ENCODE results near the gene ARHGAP11A. TPM values are rescaled to one million over a fixed set of nuclear protein-coding genes. Genes with fewer than 3 reads are reported as not detected.

ARHGAP11A gene
- polyA plus RNA-seq, 1 donor from 2014 or later = 0.50 TPM

GRCh38 chr15:32637704-32638103 is 22.4 kb downstream of the ARHGAP11A start (continued):
- TF ChIP-seq SMC3 (conservative IDR thresholded peaks at IDR 0.05; ENCODE audit: poor library complexity) = no peak
- TF ChIP-seq RAD21 (conservative IDR thresholded peaks at IDR 0.05) = no peak
- TF ChIP-seq TAF1 (IDR thresholded peaks at IDR 0.05; ENCODE audit: low read depth) = no peak
- TF ChIP-seq POLR2AphosphoS5 (IDR thresholded peaks at IDR 0.05) = no peak

DNA sequence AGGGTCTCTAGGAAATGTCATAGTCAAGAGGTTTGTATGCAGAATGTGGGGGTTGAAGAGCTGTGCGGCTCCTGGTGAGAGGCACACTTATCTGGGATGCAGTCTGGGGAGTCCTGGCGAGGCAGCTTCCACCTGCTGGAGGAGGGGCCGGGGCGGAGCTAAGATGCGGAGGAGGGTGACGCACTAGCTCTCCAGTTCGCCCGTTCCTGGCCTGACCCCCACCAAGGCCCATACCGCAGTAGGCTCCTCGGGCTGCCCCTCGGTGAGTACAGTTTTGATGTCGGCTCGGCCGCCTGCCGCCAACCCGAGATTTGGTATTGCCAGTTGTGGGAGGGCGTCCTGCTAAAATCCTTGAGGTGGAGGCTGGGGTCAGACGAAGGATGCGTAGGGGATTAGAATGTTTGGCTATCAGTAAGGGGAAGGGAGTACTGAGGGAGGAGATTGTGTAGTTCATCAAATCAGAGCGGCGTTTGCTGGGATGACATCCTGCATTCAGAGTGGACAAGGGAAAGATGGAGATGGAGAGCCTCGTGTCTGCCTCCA is 26.3 kb downstream of the ARHGAP11A start, which contains the start of gene SCG5:
Gene SCG5 (plus strand): TSS at position 194 of the 543 bp plus-strand sequence. CDS start 1,883 bp downstream, outside the sequence.
- Histone ChIP-seq H3K27me3 (ENCODE audit: insufficient read depth, low read depth, low read length) (no peaks in the 10 kb centered on the region), H2AFZ (ENCODE audit: low read depth, low read length) (peak within 1 kb of the TSS; percentile 10), H3K9me2 (ENCODE audit: insufficient read depth, low read length) (no peaks in the 10 kb centered on the region), H3K27ac (ENCODE audit: low read length) (peak within 1 kb of the TSS; percentile 65), H3K79me2 (replicated peaks; ENCODE audit: insufficient read depth, low read length) (no peaks in the 10 kb centered on the region), H3F3A (ENCODE audit: insufficient read depth, low read length, poor library complexity, severe bottlenecking) (no peaks in the 10 kb centered on the region), H3K9ac (ENCODE audit: low read length) (peak within 1 kb of the TSS; percentile 60), H3K4me3 (ENCODE audit: low read length) (peak within 1 kb of the TSS; percentile 61), H4K20me1 (ENCODE audit: insufficient read depth) (no peaks in the 10 kb centered on the region), H3K9me3 (ENCODE audit: low read length) (no peaks in the 10 kb centered on the region), H3K4me2 (ENCODE audit: low read length) (no peak within 1 kb of the TSS), H3K36me3 (ENCODE audit: insufficient read depth, low read length) (no peaks in the 10 kb centered on the region)
- peak; percentile 33 for TF ChIP-seq POLR2AphosphoS5 (IDR thresholded peaks at IDR 0.05)
- TF ChIP-seq, protein P1, sequence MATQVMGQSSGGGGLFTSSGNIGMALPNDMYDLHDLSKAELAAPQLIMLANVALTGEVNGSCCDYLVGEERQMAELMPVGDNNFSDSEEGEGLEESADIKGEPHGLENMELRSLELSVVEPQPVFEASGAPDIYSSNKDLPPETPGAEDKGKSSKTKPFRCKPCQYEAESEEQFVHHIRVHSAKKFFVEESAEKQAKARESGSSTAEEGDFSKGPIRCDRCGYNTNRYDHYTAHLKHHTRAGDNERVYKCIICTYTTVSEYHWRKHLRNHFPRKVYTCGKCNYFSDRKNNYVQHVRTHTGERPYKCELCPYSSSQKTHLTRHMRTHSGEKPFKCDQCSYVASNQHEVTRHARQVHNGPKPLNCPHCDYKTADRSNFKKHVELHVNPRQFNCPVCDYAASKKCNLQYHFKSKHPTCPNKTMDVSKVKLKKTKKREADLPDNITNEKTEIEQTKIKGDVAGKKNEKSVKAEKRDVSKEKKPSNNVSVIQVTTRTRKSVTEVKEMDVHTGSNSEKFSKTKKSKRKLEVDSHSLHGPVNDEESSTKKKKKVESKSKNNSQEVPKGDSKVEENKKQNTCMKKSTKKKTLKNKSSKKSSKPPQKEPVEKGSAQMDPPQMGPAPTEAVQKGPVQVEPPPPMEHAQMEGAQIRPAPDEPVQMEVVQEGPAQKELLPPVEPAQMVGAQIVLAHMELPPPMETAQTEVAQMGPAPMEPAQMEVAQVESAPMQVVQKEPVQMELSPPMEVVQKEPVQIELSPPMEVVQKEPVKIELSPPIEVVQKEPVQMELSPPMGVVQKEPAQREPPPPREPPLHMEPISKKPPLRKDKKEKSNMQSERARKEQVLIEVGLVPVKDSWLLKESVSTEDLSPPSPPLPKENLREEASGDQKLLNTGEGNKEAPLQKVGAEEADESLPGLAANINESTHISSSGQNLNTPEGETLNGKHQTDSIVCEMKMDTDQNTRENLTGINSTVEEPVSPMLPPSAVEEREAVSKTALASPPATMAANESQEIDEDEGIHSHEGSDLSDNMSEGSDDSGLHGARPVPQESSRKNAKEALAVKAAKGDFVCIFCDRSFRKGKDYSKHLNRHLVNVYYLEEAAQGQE (IDR thresholded peaks at IDR 0.05; ENCODE audit: borderline replicate concordance) = no peak

DNA sequence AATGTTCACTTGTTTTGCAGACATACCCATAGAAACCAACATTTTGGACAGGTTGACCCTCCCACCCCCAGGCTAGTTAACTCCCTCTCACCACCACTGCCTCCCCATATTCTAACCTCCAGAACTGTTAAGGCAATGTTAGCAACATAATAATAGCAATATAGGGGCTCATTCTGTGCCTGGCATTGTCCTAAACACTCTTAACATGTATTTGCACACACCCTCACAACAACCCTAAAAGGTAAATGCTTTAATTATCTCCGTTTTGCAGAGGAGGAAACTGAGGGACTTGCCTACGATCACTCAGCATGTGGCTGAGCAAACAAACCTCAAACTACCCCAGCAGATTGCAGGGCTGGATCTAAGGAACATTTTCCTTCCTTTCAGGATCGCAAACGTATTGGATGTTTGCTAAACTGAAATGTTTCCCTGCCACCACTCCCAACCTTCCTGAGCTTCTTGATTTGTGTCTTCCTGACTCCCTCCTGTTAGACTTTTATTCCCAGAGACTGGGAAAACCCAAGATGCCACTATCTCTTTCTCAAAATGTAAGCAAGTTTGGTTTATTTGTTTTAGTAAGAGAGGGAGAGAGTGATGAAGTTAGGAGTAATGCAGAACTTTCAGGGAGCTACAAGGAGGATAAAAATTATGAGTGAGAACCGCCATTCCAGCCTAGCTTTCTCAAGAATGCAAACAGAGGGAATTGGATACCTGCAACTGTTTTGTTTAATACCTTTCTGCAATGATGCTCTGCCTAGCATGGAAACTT is 27.5 kb downstream of the ARHGAP11A start:
- no peak overlapping the region for H3K27ac ChIP-seq (ENCODE audit: low read length)
- H2AFZ ChIP-seq (ENCODE audit: low read depth, low read length) = no peak overlapping the region
- H3K9ac ChIP-seq (ENCODE audit: low read length) = no peak overlapping the region
- H3K4me3 ChIP-seq (ENCODE audit: low read length) = peak overlapping the region; percentile 61
- no peaks in the 10 kb centered on the region for H3K27me3 ChIP-seq (ENCODE audit: insufficient read depth, low read depth, low read length)
- H3K9me2 ChIP-seq (ENCODE audit: insufficient read depth, low read length) = no peaks in the 10 kb centered on the region
- no peaks in the 10 kb centered on the region for H3K79me2 ChIP-seq (replicated peaks; ENCODE audit: insufficient read depth, low read length)
- no peaks in the 10 kb centered on the region for H3K36me3 ChIP-seq (ENCODE audit: insufficient read depth, low read length)
- no peaks in the 10 kb centered on the region for H3F3A ChIP-seq (ENCODE audit: insufficient read depth, low read length, poor library complexity, severe bottlenecking)
- H3K9me3 ChIP-seq (ENCODE audit: low read length) = no peaks in the 10 kb centered on the region
- H3K4me2 ChIP-seq (ENCODE audit: low read length) = no peak overlapping the region
- TF ChIP-seq RAD21 (conservative IDR thresholded peaks at IDR 0.05) (no peak), POLR2AphosphoS5 (IDR thresholded peaks at IDR 0.05) (no peak), EZH2 (IDR thresholded peaks at IDR 0.05; ENCODE audit: borderline replicate concordance, insufficient read depth, low read length, poor library complexity, severe bottlenecking) (no peak), TAF1 (IDR thresholded peaks at IDR 0.05; ENCODE audit: low read depth) (no peak), SMC3 (conservative IDR thresholded peaks at IDR 0.05; ENCODE audit: poor library complexity) (no peak), EP300 (conservative IDR thresholded peaks at IDR 0.05; ENCODE audit: poor library complexity, severe bottlenecking) (no peak), MXI1 (conservative IDR thresholded peaks at IDR 0.05; ENCODE audit: poor library complexity, severe bottlenecking) (no peak)
- TF ChIP-seq, protein P1 (IDR thresholded peaks at IDR 0.05; ENCODE audit: borderline replicate concordance) = no peak
- TF ChIP-seq, protein P2, sequence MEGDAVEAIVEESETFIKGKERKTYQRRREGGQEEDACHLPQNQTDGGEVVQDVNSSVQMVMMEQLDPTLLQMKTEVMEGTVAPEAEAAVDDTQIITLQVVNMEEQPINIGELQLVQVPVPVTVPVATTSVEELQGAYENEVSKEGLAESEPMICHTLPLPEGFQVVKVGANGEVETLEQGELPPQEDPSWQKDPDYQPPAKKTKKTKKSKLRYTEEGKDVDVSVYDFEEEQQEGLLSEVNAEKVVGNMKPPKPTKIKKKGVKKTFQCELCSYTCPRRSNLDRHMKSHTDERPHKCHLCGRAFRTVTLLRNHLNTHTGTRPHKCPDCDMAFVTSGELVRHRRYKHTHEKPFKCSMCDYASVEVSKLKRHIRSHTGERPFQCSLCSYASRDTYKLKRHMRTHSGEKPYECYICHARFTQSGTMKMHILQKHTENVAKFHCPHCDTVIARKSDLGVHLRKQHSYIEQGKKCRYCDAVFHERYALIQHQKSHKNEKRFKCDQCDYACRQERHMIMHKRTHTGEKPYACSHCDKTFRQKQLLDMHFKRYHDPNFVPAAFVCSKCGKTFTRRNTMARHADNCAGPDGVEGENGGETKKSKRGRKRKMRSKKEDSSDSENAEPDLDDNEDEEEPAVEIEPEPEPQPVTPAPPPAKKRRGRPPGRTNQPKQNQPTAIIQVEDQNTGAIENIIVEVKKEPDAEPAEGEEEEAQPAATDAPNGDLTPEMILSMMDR (IDR thresholded peaks at IDR 0.05; ENCODE audit: poor library complexity, severe bottlenecking) = no peak
- H4K20me1 ChIP-seq (ENCODE audit: insufficient read depth) = no peaks in the 10 kb centered on the region
